Fibroblast of skin of back (primary cell): ENCODE measurements around the gene NKAIN2.
A peak's percentile ranks its signal among the peaks of the same experiment; 100 is the strongest.

Experiments used
- DNase-seq: peaks from one replicate; pipeline ENCODE4 v3.0.0-alpha.2; 2013

The NKAIN2 gene

DNA sequence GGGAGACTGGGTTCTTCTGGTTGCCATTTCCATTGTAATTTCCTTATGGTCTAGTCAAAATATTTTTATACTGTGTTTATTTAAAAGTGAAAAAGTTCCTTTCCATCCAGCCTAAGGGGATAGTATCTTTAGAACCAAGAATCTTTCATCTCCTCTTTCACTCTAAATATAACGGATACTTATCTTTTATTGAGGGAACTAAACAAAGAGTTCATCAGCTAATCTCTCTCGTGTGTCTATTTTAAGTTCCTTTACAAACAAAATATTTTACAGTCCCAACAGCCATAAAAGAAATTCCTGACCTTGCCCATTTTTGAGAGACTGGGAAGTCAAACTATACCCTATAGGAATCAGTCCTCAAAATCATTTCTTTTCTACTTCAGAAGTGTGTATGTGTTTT, 232.7 kb downstream of the NKAIN2 start:
- DNase-seq: no peak

DNA sequence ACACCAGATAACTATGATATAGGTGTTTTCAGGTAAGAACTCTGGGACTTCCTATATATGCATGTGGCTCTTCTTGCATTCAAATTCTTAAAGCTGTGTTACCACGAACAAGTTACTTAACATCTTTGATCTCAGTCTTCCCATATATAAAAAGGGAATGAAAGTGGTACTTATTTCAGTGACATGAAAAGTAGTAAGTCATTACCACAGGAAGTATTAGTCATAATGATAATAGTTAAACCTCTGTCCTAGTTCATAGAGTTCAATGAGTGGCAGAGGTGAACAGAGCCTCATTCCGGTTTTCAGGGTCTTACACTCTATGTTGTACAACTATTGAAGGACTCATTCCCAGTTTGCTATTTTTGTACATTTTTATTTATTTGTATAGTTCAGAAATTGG, 237.0 kb downstream of the NKAIN2 start:
- DNase-seq: no peak

DNA sequence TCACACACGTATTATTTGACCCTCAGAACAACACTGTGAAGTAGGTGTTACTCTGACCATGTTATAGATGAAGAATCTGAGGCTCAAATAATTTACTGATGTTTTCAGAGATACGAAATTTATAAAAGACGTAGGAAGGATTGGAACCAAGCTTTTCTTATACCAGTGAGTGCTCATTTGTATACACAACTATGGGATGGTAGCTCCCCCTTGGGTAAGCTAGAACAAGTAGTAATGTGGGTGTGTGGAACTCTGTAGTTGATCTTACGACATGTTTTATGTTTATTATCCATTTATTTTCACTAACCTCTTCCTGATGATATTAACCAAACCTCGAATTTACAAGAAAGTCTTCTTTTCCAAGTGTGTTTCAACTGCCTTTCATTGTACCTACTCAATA, 248.5 kb downstream of the NKAIN2 start:
- DNase-seq: no peak

DNA sequence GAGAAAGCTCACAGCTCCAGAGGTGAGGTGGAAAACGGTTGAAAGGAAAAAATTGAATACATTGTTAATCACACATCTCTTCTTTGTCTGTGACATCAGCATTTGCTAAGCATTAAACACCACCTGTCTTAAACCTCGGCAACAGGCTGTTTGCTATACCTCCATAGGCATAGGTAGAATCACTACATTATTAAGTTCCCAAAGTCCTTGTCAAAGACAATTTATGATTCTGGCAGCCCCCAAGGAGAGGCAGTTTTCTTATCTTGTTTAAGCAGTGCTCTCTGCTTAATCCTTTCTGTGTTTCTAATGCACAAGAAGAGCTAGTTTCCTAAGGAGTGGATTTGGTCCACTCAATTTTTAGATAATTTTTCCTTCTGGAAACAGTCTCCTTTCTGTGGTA, 249.7 kb downstream of the NKAIN2 start:
- DNase-seq: no peak

DNA sequence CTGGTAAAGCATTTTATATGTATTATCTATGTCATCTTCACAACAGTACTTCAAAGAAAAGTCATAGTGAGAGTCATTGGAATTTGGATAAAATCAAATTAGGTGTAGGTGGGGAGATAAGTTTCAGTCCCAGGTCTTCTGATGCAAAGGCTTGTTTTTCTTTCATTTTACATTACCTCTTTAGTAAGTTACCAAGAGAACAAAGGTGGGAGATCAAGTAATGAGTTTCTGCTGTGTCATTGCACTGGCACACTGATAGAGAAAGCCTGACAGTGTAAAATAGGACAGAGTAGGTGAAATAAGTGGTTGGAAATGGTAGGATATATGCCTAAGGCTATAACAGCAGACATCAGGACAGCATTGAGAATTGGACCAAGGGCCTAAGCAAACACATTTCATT, 250.4 kb downstream of the NKAIN2 start:
- no peak for DNase-seq

DNA sequence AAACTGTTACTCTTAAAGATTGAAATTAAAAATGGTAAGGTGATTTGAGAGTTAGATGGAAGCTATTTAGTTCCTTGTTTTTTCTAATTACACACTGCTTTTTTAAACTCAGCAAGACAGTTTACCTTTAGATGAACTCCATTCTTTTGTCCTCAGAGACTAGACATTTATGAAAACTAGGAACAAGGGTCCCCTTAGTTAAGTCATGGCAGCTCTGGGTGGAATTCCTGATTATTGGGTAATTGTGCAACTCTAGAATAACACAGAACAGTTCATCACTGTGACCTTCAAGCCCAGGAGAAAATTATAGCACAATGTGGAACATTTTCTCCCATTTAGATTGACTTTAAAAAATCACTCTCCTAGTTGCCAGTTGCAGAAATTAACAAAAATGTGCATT, 251.7 kb downstream of the NKAIN2 start:
- no peak for DNase-seq

DNA sequence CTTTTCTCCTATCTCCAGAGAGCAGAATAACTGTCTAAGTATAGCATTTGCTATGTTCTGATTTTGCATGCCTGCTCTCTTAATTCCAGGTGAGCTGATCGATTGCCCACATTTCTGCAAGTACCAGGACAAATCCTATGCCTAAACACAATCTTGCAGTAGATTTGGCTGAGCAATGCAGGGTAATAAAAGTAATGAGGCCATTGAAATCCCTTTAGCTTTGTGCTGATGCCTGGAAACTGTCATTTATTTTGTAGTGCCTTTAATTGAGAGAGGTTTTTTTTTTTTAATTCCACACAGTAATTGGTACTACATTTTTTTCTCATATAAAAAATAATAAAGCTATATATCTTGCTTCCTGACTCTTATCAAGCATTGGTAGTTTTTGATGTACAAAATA, 252.3 kb downstream of the NKAIN2 start:
- no peak for DNase-seq

DNA sequence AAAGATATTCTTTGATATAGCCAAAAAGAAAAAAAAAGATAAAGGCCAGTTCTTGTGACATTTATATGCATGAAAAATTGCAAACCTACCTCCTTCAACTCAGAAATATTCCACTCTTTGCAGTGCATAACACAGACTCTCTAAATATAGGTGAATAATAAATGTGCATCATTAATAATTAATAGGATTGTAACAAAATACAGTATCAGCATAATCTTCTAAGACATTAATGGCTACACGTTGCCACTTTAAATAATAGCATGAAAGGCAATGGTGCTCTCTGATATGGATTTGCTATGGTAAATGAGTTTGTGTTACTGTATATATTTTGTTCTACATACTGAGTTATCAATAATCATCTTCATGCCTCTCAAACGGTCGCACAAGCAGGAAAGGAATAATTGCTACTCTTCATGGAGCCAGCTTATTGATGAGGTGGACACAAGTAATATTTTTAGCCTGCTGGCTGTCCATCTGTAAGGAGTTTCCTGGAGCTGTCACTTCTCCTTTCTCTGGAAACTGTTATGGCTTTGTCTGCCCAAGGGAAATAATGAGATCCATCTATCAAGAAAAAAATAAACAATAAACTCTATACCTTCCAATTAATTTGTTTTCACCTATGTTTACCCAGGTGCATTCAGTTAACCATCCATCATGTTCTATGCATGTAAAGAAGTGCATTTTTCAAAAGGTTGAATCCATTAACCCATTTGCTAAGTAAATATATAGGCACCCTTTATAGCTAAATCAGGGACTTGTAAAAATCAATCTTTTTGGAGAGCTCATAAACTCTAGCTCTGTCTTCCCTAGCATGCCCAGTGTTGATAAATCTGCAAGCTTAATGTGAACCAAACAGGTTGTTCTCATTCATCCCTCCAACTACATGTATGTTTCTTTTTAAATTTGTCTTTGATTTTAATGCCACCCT, 253.0 kb downstream of the NKAIN2 start:
- no peak for DNase-seq

DNA sequence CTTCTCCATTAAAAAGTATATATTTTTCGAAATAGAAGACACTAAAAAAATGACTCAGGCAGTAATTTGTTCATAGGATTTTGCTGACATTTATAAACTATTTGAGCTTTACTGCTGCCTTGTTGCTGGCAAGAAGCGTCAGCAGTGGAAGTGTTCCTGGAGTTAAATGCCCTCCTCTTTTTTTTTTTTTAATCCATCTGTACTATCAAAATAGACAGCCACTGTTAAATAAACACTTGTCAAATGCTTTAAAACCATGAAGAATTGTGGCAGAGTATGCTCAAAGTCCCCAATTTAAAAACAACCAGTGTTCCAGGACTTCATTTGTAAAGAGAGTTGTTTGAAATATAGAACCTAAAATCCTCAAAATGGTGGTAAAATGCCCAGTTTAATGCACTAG, 253.8 kb downstream of the NKAIN2 start:
- DNase-seq: no peak

DNA sequence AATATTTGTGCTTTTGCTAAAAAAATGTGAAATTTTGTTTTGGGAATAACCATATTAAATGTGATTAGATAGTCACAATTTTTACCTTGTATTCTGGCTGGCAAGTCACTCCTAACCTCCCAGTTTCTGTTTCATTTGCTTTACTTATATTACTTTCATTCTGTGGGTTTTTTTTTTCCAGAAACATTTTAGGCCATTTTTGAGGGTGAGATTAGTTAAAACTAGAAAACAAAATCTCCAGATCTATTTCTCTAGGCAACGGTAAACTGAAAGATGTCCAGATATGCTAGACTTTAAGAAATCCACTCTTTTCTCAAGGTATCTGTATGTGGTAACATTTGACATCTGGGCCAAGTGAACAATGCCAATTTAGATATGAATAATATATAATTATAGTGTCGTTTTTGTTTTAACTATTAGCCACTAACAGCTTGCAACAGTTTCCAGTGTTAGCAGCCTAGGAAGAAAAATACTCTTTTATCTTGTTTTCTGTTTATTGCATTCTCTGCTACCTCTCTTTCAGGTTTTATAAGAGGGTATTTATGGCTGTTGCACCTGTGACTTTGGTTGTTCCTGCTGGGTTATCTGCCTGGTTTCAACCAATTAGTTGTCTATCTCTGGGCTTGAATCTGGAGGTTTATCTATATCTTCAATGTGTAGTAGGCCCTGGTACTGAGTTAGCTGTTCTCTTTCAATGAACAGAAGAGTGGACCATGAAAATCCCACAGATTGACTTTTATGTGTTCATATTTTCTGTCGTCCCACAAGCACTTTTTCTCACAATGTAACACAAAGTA, 260.9 kb downstream of the NKAIN2 start:
- DNase-seq: no peak

DNA sequence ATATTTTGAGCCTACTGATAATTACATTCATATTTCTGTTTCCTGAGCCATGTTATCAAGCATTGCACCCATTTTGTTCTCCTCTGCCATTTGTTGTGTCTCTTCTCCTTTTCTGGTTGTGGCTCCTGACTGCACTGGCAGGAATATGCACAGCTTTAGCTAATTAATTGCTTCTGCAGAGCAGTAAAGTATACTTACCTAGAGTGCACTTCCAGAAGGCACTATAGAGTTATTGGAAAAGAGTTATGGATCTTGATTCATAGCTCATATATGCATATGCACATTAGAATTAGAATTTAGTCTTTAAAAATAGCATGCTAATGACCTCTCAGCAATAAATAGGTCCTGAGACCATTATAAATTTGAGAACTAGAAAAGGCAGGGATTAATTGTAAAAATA, 262.6 kb downstream of the NKAIN2 start:
- no peak for DNase-seq

DNA sequence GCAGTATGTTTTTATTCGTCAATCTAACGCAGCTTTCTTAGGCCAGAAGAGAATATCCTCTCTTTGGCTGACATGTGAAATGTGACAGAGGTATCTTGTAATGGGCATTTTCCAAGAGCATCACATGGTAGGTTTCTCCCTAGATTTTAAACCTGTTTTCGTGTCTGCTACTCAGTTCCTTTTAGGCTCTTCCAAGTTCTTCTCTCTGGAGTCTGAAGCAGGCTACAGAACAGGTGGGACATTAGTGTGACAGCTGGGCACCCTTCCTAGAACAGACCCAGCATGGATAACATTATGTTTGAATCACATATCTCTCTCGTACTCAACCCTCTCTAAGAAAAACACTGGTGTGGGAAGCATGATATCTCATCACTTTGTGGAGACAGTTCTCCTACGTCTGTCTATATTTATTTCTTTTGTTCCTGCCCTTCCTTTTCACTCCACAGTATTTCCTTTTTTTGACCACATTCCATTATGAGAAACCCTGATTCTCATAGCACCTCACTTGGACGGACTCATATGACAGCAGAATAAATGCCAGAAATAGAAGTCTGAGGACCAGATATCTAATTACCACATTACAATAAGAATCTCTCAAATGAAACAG, 263.4 kb downstream of the NKAIN2 start:
- DNase-seq: no peak

DNA sequence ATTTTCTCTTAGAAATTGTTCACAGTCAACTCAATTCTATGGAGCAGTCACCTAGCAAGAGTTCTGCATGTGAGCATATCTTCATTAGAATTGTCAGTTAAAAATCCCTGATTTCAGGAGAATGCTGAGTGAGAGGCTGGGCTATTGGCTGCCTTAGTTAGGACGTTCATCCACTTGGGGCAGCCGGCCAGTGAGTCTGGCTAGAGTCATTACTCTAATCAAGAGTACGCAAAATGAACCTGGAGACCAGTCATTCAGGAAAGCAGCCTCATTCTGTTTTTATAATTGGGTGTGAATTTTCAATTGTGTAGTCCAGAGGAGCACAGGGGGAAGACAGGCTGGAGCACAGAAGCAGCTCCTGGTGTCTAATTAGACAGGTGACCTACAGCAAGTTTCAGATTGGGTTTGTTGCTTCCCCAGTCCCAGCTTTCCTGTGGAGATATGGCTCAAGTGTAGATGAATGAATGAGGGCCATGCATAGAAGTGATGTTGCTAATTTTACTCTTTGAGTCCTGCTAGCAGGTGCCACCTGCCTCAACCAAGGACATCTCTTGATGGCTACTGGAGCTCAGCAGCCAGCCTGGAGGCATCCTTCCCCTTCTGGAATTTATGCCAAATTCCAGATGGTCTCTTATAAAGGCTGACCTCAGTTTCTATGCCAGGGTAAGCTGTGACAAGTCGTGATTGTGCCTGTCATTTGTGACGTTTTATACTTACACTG, 265.7 kb downstream of the NKAIN2 start:
- DNase-seq: no peak

DNA sequence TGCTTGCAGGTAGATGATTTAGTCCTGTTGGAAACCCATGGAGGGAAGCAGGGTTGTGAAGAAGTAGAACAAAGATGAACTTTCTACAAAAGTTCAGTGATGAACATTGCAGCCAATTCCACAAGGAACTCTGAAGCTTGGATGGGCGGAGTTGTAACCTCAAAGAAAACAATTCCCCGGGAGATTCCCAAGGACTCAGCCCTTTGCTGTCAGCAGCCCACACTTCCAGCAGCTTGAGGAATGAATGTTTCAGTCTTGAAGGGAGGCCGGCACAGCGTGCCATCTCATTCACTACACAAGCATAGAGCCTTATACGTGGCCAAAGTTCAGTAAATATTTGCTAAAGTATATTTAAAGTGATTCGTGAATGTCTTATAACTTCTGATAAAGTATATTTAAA, 269.4 kb downstream of the NKAIN2 start:
- DNase-seq: peak; percentile 72

DNA sequence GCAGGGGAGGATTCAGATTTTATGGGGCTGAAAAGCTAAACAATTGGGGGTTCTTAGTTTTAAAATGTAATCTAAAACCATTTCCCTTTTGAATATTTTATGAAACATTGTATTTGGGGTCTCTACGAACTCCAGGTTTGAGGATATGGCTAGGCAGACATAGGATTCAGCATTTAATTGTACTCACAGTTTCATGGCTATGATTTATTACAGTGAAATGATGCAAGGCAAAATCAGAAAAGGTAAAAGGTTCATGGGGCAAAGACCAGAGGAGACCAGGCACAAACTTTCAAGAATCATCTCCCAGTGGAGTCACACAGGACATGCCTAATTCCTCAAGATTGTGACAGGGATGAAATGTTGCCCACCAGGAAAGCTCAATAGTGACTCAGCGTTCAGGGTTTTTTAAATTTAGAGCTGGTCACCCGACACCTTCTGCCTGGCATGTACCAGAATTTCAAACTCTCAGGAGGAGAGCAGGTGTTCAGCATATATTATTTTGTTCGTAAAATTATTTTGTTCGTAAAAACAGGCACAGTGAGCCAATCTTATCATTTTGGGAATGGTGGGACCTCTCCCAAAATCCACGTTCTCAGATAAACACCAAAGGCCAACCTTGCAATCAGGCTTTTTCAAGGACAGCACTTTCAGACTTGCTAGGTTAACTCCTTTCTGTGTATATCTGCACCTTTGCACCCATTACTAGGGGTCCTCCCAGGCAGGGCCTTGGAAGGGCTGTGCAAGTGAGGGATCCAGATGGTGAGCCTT, 270.3 kb downstream of the NKAIN2 start:
- DNase-seq: peak; percentile 9

DNA sequence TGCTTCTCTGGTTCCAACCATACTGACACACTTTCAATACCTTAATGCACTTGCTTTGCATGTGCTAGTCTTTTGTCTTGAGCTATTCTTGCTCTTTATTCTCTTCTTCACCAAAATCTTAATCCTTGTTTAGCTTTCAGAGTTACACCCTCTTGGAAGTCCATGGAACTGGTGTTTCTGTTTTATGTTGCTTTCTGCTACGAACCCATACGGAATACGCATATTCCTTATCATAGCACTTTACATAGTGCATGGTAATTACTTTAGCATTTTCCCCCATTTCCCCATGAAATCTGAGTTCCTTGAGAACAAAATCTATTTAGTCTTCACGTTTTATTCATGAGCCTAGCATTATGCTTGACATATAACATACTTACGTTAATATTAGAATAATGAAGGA, 270.9 kb downstream of the NKAIN2 start:
- no peak for DNase-seq

DNA sequence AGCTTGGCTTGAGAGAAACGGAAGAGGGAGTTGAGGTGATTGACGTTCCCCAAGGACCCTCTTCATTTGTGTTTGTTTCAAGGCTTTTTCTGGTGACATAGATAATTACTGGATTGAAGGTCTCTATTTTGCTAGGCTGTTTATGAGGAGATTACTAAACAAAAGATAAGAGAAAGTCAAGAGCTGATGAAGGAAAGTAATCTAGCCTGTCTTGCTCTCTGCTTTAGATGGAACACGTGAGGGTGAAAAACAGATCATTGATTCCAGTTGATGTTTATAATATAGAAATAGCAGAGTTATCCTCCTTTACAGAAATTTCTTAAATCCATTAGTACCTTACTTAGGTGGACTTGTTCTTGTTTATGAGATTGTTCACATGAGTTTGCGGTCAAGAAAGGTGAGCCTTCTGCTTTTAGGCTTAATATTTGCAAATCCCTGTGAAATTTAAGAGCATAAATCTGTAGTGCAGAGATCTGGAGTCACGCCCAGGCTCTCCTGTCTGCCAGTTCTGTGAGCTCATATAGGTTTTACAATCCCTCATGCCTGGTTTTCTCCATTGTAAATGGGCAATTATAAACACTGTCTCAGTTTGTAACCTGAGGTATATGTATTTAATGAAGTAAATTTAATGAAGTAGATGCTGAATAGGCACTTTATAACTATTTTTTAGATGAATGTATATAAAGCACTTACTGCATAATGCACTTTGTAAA, 272.8 kb downstream of the NKAIN2 start:
- no peak for DNase-seq

DNA sequence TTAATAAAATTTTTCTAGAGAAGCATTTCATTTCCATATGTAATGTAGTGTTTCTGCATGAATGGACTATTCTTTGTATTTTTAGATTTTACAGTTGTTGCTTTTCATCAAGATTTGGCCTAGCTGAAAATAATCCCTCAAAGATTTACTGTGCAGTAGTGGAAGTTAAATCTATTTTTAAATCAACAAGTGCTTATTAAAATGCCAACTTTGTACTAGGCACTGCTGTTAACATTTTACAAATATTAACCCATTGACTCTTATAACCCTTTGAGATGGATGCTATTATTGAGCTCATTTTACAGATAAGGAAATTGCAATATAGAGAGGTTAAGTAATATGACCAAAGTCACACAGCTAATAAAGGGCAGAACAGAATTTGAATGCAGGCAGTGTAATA, 274.5 kb downstream of the NKAIN2 start:
- DNase-seq: no peak

DNA sequence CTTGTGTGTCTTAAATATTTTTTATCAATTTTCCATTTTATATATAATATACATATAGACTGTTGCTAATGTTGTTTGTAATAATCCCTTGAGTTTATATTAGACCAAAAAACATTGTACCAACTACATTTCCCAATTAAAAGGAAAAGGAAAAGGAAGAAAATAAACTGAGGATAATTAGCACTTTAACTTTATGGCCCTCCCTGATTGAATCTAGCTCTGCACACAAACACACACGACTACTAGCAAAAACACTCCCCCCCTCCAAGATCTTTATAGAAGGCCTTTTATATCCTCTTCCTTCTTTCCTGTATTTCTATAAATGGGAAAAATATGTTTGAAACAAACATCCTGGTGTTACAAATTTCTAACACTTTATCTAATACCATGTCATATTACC, 276.8 kb downstream of the NKAIN2 start:
- DNase-seq: no peak

DNA sequence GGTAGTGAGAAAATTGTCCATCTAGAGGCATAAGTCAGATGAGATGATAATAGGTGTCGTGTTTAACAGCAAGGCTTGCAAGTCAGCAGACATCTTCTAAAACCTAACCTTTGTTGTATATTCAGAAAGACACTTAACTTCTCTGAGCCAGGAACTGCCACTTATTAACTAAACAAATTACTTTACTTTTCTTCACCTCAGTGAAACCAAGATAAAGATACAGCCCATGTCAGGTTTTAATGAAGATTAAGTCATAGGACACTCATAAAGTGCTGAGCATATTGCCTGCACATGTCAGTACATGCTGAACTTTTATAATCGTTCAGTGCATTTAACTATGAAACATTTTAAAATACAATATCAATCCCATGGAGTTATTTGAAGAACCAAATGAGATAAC, 286.8 kb downstream of the NKAIN2 start:
- no peak for DNase-seq

DNA sequence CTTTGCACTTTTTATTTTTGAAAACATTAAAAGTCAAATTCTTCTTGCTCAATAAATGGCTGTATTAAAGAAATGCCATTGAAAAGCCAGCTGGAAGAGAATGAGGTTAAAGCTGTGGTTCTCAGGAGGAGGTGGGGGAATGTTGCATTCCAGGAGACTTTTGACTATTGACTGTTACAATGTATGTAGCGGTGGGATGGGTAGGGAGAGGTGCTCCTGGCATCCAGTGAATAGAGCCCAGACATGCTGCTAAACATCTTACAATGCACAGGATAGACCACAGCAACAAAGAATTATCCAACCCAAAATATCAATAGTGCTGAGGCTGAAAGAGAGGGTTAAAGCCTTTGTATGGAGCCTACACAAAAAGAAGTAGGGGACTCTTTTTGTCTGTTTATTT, 295.9 kb downstream of the NKAIN2 start:
- no peak for DNase-seq
